AG04450 (cell line): Measurements from ENCODE around the gene NPFFR1. TPM values are rescaled to one million over a fixed set of nuclear protein-coding genes. Genes with fewer than 3 reads are reported as not detected.

ENCODE experiments used
- CTCF ChIA-PET: fragments of 300-600, 350-600 bp; formaldehyde crosslinking; extraction: SDS; loops from one replicate; lab custom pipeline; 2022; ENCODE audit warnings: antibody characterized with exemption, inconsistent platforms; lab: Charles Lee
- POLR2A ChIA-PET: fragments of 350-600 bp; formaldehyde crosslinking; extraction: SDS; loops from one replicate; lab custom pipeline; 2021; ENCODE audit warnings: antibody characterized with exemption, inconsistent platforms; lab: Yijun Ruan, JAX
- DNase-seq: peaks from one replicate; pipeline ENCODE4 v3.0.0-alpha.2; 2011; ENCODE audit warnings: low read depth, low spot score
- H3K27ac ChIP-seq: one replicate; pipeline ENCODE4 v1.5.1; 2012; ENCODE audit warnings: low read depth, low read length, control low read depth
- H3K27me3 ChIP-seq: one replicate; pipeline ENCODE4 v1.6.0; 2012; ENCODE audit warnings: low read length; ENCODE audit not compliant: control insufficient read depth, insufficient read depth
- H3K4me3 ChIP-seq: 2 replicates; pipeline ENCODE4 v1.5.1; 2011; ENCODE audit warnings: mild to moderate bottlenecking, low read depth, low read length, control low read depth
- H3K9me3 ChIP-seq: 2 replicates; pipeline ENCODE4 v1.5.1; 2012; ENCODE audit warnings: low read length; ENCODE audit not compliant: control insufficient read depth, insufficient read depth
- CTCF ChIP-seq: IDR thresholded peaks from 2 replicates; pipeline ENCODE4 v1.5.1; 2011; ENCODE audit warnings: low read depth, low read length, control low read depth, inconsistent platforms
- polyA plus RNA-seq: library from polyadenylated mRNA; depleted of rRNA; stranded (reverse); fragments of >200 nt; gene quantifications from 2 replicates; pipeline ENCODE4 v1.2.3, GENCODE V29; 2011

Gene NPFFR1
- polyA plus RNA-seq, 1 experiment = 0.01 TPM

- TF ChIP-seq CTCF = no peak
- H3K27me3 ChIP-seq = no peaks in the 10 kb centered on the region
- no peak overlapping the region for H3K4me3 ChIP-seq
- no peak for DNase-seq
- no peaks in the 10 kb centered on the region for H3K9me3 ChIP-seq
- ChIA-PET CTCF (interaction anchor here (1.5 kb wide), 1 partner anchor 26 kb away, joined by 6 read pairs; no protein-coding TSS in a partner anchor), POLR2A (interaction anchor here (0.6 kb wide), 1 partner anchor 61 kb away, joined by 5 read pairs; no protein-coding TSS in a partner anchor)
- no peak overlapping the region for H3K27ac ChIP-seq
These were observed 14.6 kb upstream of the NPFFR1 start for GRCh38 chr10:70298393-70298792.

GRCh38 chr10:70297224-70297623 is 13.4 kb upstream of the NPFFR1 start:
- ChIA-PET POLR2A (no interaction called here), CTCF (interaction anchor here (1.5 kb wide), 1 partner anchor 25 kb away, joined by 6 read pairs; no protein-coding TSS in a partner anchor)
- no peaks in the 10 kb centered on the region for H3K27me3 ChIP-seq
- H3K4me3 ChIP-seq = no peak overlapping the region
- no peak for DNase-seq
- H3K9me3 ChIP-seq = no peaks in the 10 kb centered on the region
- no peak for TF ChIP-seq CTCF
- H3K27ac ChIP-seq = no peak overlapping the region

- Histone ChIP-seq H3K9me3 (no peaks in the 10 kb centered on the region), H3K27me3 (no peaks in the 10 kb centered on the region), H3K27ac (peak overlapping the region; percentile 52), H3K4me3 (no peak overlapping the region)
- TF ChIP-seq CTCF = no peak
- POLR2A ChIA-PET = no interaction called here
- peak; percentile 73 for DNase-seq
- CTCF ChIA-PET = no interaction called here
These were observed 12.6 kb upstream of the NPFFR1 start for GRCh38 chr10:70296406-70296899.

- Histone ChIP-seq H3K27ac (no peak overlapping the region), H3K9me3 (no peaks in the 10 kb centered on the region), H3K27me3 (no peaks in the 10 kb centered on the region), H3K4me3 (no peak overlapping the region)
- ChIA-PET CTCF (no interaction called here), POLR2A (no interaction called here)
- DNase-seq = no peak
- no peak for TF ChIP-seq CTCF
These were observed 12.1 kb upstream of the NPFFR1 start for GRCh38 chr10:70295926-70296325.

- no peak for DNase-seq
- ChIA-PET POLR2A (no interaction called here), CTCF (no interaction called here)
- no peaks in the 10 kb centered on the region for H3K27me3 ChIP-seq
- H3K27ac ChIP-seq = no peak overlapping the region
- no peak overlapping the region for H3K4me3 ChIP-seq
- no peak for TF ChIP-seq CTCF
- H3K9me3 ChIP-seq = no peaks in the 10 kb centered on the region
These were observed 11.5 kb upstream of the NPFFR1 start for GRCh38 chr10:70295321-70295720.
